HG03521 (cell line): ENCODE measurements around the gene RAB44.
"Not testable (repeated sequence)": the region's sequence is repeated elsewhere in the genome, so short reads cannot be mapped to it uniquely, and the experiment has no call there.

Source experiments
- ATAC-seq: cut with Tn5 transposase; IDR thresholded peaks from one replicate; pipeline ENCODE4 v1.9.1; 2021; ENCODE audit warnings: mild to moderate bottlenecking, moderate library complexity; ENCODE audit not compliant: unreplicated experiment

The RAB44 gene

DNA sequence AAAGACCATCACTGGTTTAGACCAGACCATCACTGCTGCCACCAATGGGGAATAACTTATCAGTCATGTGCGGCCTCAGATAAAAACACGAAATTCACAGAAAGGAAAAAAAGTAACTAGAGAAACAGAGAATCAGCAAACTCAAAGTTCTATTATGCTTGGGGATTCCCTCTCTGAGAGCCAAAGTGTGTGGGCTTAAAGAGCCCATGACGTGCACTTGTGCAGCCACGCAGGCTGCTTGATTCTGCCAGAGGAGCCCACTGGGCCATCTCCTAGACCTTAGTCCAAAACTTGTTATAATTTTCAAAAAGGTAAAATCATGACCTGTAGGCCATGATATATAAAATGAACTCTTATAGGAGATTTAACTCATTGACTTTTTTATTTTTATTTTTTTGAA is 15.2 kb downstream of the RAB44 start:
- ATAC-seq: no peak

DNA sequence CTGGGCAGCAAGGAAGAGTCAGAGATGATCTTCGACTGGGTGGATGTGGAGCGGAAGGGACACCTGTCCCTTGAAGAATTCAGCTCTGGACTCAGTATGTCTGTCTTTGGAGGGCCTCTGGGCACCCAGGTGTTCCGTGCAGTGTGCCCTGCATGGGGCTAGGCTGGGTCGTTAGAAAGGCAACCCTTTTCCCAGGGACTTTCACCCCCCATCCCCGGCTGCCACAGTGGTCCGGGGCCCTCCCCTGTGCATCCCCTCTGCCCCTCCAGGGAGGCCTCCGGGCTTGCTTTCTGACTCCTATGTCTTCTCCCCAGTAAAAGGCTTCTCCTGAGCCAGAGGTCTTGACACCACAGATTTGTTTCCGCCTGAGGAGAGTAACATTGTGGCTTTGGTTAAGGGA is 16.2 kb downstream of the RAB44 start:
- ATAC-seq: no peak

DNA sequence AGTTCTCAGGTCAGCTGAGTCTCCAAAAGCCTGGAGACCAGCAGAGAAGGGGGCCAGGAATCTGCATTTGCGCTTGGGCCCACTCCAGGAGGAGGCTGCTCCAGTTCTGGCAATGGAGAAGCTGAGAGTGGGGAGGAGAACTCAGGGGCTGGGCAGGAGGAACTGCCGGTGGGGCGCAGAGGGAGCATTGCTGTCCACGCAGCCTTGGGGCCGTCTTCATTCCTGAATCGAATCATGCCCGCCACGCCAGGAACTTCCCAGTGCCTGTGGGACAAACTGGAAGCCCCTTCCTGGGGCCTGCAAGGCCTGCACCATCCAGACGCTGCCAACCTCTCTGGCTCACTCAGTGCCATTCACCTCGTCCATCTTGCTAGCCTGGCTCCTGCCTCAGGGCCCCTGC is 16.9 kb downstream of the RAB44 start:
- no peak for ATAC-seq

DNA sequence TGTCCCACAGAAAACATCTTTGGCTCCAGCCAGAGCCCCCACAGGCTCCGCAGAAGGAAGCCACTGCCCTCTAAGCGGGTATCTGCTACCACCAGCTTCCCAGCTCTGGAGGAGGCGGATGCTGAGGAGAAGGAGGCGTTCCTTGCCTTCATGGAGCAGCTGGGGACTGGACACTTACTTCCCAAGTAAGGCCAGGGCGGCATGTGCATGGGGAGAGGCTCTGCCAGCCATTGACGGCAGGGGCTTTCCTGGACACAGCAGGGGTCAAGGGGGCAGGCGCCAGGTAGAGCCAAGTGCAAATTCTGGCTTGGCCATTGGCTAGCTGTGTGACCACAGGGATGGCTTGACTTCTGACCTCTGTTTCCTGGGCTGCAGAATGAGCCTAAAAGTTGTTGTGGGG is 17.8 kb downstream of the RAB44 start:
- no peak for ATAC-seq

DNA sequence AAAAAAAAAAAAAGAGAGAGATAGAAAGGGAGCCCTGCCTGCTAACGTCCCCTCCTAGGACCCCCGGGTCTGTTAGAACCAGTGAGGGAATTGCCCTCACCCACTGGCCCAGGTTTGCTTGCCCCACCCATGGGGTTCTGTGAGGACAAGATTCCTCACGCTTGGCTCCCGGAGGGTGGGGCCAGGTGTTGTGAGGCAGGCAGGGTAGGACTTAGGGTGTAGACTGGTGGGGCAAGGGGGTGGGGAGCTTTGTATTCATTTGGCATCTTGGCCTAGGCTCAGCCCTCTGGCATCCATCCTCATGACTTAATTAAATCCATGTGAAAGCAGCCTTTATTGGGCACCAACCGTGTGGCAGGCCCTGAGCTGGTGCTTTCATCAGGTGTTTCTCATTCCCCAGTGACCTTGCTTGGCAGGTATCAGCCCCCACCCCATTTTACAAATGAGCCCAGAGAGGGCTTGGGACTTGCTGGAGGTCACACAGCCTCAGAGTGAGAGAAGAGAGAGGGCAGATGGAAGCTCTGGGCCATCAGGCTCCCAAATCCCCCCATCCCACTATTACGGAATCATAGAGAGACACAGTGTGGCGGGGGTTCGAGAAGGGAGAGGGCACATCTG is 19.0 kb downstream of the RAB44 start:
- no peak for ATAC-seq

DNA sequence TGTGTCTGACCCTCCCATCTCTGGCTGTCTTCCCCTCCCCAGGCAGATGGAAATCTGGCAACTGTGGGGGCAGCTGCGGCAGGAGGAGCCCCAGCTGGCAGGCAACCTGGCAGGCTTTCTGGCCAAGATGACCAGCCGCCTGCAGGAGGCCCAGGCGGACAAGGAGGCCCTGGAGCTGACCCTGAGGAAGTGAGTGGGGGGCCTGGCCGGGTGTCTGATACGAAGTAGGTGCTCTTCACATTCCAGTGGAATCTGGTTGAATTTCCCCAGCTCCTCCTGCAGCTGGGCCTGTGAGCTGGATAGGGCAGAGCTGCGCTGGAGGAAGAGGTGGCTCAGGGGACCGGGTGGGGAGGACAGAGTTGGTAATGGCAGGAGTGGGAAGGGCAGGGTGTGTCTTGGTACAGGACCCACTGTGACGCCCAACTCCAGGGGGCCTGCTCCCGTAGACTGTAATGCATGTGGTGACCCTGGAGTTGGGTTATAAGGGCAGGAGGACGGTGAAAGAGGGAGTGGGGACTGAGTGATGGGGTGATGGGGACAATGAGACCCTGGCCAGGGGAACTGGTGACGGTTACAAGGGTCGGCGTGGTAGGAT is 19.7 kb downstream of the RAB44 start:
- no peak for ATAC-seq

DNA sequence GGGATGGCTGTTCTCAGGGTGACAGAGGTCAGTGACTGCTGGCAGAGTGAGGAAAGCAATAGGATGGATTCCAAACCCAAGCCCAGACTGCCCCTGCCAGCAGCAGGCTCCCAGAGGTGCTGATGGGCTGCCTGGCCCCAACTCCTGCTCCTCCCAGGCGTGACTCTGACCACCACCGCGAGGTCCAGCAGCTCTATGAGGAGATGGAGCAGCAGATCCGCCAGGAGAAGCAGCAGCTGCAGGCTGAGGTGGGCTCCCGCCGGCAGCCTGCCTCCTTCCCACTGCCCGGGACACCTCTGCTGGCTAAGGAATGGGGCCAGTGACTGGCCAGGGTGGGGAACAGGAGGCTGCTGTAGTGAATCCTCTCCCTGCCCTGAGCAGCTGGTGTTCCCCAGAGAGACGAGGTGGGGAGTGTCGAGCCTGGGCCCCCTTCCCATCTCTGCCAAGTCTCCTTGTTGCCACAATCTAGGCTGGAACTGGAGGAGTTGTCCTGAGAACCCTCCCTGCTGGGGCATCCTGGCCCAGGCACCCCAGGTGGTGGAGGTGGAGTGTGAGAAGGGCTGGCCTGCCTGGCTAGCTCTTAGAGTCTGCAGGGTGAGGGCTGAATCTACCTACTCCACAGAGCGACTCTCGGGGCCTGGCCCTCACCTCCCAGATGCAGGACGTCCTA is 20.4 kb downstream of the RAB44 start:
- no peak for ATAC-seq

DNA sequence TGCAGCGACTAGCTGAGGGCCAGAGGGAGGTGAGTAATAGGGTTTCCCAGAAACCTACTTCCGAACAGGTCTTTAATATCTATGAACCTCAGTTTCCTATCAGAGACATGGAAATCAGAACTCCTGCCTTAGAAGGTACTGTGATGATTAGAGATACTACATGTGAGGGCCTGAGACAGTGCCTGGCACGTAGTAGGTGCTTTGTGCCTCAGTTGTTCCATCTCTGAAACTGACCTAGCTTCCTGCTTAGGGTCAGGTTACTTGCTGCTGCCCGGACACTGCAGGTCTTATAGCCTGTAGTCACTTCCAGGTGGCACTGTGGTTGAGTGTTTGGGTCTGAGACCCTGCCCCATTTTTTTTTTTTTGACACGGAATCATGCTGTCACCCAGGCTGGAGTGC is 20.9 kb downstream of the RAB44 start:
- ATAC-seq: no peak

DNA sequence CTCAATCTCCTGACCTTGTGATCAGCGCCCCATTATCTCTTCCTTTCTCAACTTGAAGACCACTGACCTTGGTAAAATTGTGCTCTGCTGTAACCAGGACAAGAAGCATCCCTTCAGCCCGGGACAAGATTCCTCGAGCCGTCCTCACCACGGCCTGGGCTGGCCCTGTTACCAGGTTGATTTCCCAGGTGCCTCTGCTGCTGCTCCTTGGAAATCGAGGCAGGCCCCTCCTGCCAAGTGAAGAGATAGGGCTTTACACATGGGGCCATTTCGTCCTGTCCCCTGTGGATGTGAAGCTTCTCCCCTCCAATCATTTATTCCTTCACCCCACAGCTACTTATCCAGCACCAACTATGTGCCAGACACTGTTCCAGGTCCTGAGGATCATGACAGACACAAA is 21.5 kb downstream of the RAB44 start:
- no peak for ATAC-seq

DNA sequence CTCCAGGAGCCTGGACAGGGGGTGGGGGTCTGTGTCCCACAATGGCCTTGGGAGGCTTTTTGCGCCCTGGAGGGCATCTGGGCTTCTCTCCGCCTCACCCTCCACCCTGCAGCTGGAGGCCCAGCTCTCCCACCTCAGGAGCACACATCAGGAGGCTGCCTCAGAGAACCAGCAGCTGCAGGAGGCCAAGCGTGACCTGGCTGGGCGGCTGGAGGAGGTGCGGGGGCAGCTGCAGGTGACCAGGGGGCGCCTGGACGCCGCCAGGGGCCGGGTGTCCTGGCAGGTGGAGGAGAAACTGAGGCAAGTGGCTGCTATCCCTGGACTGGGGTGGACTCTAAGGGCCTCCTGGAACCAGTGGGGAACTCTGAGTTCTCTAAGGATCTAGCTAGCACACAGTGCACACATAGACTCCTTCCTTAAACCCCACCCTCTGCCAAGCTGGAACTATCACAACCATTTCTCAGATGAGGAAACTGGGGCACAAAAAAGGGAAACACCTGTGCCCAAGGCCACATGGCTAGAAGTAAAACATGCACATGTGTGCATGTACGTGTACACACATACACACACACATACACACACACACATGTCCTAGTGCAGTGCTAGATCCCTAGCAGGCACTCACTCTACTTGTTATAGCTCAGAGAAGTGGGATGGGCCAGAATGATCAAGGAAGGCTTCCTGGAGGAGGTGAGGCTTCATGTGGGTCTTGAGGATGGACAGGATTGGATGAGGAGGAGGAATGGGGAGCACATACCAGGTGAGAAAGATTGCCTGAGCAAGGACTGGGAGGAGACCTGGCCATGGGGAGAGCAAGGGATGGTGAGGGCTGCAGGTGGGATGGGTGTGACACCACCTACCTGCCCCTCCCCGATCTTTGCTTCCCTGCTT is 22.9 kb downstream of the RAB44 start:
- no peak for ATAC-seq

DNA sequence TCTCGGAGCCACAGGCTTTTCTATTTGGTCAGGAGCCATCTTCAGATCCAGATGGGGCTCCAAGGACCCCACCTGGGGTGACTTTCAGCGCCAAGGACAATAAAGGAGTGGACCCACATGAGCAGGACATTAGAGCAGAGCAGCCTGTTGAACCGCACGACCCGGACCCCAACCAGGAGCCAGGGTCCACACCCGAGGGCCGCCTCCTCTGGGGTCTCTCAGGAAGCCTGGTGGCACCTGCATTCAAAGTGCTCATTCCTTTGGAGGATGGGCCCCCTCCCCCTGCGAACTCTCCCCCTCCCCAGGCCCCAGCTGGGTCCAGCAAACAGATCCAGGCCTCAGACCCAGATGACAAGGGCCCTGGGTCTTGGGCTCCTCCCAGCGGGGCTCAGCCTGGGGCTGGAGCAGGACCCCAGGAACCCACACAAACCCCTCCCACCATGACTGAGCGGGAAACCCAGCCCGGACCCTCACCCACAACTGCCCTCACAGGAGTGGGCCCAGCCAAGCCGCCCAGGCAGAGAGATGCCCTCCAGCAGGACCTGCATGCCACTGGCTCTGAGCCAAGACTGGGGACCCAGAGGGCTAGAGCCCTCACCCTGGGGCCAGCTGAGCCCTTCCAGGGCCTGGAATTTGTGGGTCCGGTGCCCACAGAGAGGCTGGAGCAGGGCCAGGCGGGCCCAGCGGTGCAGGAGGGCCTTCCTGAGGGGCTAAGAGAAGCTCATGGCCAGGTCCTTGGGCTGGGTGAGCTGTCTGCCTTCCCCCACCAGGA is 23.9 kb downstream of the RAB44 start:
- no peak for ATAC-seq

DNA sequence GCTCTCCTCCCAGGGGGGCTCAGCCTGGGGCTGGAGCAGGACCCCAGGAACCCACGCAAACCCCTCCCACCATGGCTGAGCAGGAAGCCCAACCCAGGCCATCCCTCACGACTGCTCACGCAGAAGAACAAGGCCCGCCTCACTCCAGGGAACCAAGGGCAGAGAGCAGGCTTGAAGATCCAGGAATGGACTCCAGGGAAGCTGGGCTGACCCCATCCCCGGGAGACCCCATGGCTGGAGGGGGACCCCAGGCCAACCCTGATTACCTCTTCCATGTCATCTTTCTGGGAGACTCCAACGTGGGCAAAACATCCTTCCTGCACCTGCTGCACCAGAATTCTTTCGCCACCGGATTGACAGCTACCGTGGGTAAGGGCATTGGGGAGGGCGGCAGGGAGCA is 24.7 kb downstream of the RAB44 start:
- no peak for ATAC-seq

DNA sequence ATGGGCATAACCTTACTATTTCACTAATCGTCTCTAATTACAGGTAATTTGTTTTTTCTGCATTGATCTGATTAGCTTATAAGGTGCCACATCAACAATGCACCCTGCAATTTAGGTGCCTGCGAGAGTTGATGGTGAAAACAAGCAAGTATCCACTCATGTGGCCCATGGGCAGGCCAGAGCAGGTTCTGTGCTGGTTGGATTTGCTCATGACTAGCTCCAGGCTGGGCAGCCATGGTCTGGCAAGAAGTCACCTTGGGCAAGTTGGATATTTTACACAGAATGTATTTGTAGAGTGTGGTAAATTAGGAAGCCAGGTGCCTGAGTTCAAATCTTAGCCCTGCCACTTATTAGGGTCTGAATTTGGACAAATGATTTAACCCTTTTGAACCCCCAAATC is 25.3 kb downstream of the RAB44 start:
- no peak for ATAC-seq

DNA sequence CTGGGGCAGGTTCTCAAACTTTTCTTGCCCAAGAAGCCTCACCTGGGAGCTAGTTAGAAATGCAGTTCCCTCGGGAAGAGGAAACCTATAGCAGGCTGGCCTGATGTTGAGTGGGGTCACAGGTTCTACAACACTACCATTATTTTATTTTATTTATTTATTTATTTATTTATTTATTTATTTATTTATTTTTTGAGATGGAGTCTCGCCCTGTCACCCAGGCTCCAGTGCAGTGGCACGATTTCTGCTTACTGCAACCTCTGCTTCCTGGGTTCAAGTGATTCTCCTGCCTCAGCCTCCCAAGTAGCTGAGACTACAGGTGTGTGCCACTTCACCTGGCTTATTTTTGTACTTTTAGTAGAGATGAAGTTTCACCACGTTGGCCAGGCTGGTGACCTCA is 26.4 kb downstream of the RAB44 start:
- not testable (repeated sequence) for ATAC-seq

DNA sequence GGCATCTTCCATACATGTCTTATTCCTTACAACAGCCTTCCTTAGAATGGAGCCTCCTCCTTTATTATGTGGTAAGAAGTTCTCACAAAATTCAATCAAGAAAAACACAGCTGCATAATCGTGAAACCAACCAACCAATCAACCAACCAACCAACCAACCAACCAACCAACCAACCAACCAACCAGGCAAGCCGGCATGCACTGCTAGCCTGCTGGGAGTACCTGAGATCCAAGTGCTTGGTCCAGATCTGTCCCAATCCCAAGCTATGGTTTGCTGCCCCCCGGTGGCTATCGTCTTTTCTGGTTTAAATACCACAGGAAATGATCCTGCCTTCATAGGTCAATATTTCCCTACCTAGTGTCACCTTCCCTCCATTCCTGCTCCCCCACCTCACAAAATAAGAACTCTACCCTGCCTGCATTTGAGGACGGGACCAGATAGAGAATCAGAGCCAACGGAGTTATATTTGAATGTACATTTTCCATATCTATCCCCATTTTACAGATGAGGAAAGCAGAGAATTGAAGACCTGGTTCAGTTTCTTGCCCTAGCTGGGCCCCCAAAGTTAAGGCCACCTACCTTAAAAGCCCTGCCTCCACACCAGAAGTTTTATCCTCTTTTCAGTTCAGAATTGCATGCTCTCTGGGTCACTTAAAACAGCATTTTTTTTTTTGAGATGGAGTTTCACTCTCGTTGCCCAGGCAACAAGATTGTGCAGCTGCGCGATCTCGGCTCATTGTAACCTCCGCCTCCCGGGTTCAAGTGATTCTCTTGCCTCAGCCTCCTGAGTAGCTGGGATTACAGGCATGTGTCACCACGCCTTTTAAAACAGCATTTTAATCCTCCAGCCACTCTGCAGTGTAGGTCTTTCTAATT is 27.1 kb downstream of the RAB44 start:
- no peak for ATAC-seq

DNA sequence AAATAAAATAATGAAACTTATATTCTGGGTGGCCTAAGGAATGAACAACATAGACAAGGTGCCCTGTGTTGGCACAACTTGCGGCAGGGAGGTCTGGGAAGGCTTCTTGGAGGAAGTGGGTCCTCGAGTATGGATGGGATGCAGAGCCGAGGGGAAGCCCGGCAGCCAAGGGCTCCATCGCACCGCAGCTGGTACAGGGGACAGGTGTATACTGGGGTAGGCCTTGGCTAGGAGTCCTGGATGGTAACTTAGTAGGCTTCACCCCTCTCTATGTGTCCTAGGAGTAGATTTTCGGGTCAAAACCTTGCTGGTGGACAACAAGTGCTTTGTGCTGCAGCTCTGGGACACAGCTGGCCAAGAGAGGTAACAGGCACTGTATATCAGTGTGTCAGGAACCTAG is 28.0 kb downstream of the RAB44 start:
- ATAC-seq: no peak

DNA sequence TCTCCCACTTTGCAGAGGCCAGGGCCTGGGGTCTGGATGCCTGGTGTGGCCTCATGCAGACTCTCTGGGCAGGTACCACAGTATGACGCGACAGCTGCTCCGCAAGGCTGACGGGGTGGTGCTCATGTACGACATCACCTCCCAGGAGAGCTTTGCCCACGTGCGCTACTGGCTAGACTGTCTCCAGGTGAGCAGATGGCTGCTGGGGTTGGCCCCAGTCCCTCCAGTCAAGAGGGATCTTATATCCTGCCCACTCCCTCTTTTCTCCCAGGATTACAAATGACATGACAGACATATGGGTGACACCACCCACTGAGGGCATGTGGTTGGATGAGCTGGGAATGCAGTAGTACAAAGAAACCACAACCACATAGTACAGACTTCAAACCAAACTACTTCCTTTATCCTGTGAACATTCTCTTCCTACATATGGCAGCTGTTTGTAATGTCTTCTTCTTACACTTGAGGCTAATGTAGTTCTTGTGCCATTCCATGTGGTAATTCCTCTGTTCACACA is 29.9 kb downstream of the RAB44 start:
- ATAC-seq: no peak

DNA sequence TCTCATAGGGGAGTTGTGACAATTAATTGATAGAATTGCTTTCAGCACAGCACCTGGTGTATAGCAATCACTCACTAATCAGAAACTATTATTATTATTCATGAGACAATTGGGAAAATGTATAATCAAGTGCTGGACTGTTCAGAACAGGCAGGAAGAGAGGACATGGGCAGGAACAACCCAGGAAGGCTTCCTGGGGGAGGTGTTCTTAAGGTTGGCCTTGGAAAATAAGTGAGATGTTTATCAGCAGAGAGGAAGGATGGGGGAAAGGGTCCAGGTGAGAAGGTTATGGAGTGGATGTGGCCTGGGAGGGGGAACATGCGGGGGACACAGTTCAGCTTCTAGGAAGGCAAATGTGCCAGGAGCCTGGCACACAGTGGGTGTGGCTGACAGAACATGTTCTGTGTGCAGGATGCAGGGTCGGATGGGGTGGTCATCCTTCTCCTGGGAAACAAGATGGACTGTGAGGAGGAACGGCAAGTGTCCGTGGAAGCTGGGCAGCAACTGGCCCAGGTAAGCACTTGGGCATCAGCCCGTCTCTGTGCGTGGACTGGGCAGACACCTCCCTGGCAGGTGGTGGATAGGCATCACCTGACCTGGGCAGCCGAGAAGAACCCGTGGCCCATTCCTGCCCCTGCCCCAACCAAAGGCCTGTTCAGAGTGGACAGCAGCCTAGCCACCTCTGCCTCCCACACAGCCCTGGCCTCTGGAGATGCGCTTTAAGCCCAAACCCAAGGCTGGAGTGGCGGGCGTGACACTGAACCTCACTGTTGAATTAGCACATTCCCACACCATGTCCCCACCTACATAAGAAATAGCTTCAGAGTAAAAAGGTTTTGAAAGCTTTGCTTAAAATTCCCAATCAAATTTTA is 30.9 kb downstream of the RAB44 start:
- no peak for ATAC-seq

DNA sequence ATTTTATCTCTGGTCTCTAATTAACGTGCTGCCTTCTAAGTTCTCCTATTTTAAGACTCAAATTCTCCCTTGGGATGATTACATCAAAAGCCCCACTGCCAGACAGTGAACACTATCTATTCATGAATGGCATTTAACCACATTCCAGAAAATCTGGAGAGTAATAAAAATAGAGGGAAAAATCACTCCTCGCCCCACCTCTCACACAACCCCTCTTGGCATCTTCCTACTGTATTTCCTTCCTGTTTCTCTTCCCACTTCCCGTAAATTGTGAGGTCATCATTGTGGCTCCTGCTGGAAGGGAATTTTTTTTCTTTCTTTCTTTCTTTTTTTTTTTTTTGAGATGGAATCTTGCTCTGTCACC is 31.5 kb downstream of the RAB44 start:
- no peak for ATAC-seq
